Right lobe of liver (tissue), 4 donors: ENCODE measurements around the gene IARS1.

Experiments
- POLR2A ChIP-seq: fragments of 450-650 bp; IDR thresholded peaks from one replicate; pipeline ENCODE4 v1.6.1; 2017; ENCODE audit warnings: antibody characterized with exemption, mild to moderate bottlenecking
- TF ChIP-seq, protein P1 (sequence below), 4 donors: fragments of 200-600 bp in 3 of 4; fragments of 450-650 bp in 1 of 4; IDR thresholded peaks; one replicate each; pipeline versions ENCODE4 v1.5.1 to v1.8.0; 2016 to 2022; ENCODE audit warnings: antibody characterized with exemption in 4 of 4, mild to moderate bottlenecking in 2 of 4
- donor health status: DM: no; HTN: no; CAD: no.
- donor health status: DM: no; HTN: no; CAD: no.
- donor health status: DM: no; HTN: yes; CAD: no.

DNA sequence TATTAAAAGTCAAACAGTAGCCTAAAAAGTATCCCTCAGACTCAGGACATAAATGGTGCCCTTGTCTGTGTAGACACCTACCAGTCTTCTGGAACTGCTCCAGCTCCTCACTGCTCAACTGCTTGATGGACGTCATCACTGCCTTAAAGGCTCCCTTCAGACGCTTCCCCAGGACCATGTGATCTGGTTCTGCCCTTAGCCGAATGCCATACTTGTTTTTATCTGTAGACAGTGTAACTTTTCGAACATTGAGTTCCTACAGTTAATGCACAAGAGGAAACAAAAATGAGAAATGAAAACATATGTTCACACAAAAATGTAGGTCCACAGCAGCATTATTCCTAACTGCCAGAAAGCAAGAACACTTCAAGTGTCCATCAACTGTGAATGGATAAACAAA is 46.2 kb downstream of the IARS1 start:
- TF ChIP-seq POLR2A, result no peak
- TF ChIP-seq, protein P1, sequence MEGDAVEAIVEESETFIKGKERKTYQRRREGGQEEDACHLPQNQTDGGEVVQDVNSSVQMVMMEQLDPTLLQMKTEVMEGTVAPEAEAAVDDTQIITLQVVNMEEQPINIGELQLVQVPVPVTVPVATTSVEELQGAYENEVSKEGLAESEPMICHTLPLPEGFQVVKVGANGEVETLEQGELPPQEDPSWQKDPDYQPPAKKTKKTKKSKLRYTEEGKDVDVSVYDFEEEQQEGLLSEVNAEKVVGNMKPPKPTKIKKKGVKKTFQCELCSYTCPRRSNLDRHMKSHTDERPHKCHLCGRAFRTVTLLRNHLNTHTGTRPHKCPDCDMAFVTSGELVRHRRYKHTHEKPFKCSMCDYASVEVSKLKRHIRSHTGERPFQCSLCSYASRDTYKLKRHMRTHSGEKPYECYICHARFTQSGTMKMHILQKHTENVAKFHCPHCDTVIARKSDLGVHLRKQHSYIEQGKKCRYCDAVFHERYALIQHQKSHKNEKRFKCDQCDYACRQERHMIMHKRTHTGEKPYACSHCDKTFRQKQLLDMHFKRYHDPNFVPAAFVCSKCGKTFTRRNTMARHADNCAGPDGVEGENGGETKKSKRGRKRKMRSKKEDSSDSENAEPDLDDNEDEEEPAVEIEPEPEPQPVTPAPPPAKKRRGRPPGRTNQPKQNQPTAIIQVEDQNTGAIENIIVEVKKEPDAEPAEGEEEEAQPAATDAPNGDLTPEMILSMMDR (IDR thresholded peaks at IDR 0.05), result no peak
